AG08396 (cell line): ENCODE measurements around the gene MINPP1.
"Not testable (repeated sequence)": the region's sequence is repeated elsewhere in the genome, so short reads cannot be mapped to it uniquely, and the experiment has no call there.

Experiments used
- DNase-seq: peaks from one replicate; pipeline ENCODE4 v3.0.0; 2012; ENCODE audit warnings: low spot score, mixed read lengths

Gene MINPP1, protein sequence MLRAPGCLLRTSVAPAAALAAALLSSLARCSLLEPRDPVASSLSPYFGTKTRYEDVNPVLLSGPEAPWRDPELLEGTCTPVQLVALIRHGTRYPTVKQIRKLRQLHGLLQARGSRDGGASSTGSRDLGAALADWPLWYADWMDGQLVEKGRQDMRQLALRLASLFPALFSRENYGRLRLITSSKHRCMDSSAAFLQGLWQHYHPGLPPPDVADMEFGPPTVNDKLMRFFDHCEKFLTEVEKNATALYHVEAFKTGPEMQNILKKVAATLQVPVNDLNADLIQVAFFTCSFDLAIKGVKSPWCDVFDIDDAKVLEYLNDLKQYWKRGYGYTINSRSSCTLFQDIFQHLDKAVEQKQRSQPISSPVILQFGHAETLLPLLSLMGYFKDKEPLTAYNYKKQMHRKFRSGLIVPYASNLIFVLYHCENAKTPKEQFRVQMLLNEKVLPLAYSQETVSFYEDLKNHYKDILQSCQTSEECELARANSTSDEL

DNA sequence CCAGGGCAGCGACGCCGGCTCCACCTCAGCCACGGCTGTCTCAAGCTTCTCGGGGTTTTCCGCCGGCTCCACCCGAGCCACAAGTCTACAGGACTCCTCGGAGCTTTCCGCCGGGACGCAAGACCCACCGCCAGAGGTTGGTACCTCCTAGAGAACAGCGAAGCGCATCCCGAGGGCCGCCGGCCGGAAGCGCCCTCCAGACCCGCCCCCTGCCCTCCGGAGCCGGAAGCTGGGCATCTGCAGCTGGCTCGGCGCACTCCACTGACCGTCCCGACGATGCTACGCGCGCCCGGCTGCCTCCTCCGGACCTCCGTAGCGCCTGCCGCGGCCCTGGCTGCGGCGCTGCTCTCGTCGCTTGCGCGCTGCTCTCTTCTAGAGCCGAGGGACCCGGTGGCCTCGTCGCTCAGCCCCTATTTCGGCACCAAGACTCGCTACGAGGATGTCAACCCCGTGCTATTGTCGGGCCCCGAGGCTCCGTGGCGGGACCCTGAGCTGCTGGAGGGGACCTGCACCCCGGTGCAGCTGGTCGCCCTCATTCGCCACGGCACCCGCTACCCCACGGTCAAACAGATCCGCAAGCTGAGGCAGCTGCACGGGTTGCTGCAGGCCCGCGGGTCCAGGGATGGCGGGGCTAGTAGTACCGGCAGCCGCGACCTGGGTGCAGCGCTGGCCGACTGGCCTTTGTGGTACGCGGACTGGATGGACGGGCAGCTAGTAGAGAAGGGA is at the start of gene MINPP1:
Gene MINPP1, plus strand, starts transcription at position 254 of the 726 bp plus-strand sequence. Its CDS starts 23 bp downstream, at position 277.
- peak; percentile 94 for DNase-seq

DNA sequence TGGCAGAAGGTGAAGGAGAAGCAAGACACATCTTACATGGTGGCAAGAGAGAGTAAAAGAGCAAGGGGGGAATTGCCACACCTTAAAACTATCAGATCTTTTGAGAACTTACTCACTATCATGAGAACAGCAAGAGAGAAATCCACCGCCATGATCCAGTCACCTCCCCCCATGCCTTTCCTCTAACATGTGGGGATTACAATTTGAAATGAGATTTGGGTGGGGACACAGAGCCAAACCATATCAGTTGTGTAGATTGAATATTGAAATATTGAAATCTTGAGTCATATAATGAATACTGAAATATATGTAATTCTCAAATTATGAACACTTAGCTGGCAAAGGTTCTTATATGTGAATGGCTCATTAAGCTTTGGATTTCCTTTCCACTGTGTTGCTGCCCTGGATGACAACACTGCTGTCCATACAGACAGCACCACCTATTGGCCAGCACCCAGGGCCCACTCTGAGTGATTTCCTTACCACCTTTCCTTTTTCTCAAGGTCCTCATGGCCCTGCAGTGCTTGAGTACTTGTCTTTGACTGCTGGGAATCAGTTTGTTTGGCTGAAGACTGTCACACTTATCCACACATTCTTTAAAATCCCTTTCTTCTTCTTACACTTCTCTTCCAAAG is 48.0 kb upstream of the MINPP1 start:
- DNase-seq, result not testable (repeated sequence)

DNA sequence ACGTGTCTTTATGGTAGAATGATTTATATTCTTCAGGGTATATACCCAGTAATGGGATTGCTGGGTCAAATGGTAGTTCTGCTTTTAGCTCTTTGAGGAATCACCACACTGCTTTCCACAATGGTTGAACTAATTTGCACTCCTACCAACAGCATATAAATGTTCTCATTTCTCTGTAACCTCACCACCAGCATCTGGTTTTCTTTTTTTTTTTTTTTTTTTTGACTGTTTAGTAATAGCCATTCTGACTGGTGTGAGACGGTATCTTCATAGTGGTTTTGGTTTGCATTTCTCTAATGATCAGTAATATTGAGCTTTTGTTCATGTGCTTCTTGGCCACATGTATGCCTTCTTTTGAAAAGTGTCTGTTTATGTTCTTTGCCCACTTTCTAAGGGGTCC is 42.9 kb upstream of the MINPP1 start:
- DNase-seq, result not testable (repeated sequence)

DNA sequence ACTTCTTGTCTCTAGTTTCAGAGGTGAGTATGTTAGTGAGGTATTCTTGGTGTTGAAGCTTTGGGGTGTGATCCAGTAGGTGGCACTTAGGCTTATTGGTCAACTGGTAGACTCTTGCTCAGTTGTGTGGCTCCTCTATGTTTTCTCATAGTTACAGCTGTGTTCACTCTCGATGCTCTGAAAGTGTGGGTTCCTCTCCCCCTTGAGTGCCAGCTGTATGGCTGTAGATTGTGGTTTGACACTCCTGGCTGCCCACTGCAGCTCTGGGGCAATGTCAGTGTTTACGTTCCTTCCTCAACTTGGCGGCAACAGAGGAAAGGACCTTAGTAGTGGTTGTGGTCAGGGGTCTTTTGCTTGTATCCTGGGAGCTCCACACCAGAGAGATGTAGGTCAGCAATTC is 37.8 kb upstream of the MINPP1 start:
- not testable (repeated sequence) for DNase-seq

DNA sequence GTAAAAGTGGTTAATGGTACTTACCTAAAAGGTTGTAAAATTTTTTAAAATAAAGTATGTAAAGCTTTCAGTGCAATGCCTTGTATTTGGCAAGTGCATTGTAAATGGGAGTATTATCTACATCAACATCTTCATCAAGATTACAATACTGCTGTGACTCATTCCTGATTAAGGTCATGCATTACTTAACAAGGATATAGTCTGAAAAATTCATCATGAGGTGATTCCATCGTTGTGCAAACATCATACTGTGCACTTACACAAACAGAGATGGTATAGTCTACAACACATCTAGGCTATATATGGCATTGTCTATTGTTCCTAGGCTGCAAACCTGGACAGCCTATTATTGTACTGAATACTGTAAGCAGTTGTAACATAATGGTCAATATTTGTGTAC is 16.0 kb upstream of the MINPP1 start:
- DNase-seq, result not testable (repeated sequence)

DNA sequence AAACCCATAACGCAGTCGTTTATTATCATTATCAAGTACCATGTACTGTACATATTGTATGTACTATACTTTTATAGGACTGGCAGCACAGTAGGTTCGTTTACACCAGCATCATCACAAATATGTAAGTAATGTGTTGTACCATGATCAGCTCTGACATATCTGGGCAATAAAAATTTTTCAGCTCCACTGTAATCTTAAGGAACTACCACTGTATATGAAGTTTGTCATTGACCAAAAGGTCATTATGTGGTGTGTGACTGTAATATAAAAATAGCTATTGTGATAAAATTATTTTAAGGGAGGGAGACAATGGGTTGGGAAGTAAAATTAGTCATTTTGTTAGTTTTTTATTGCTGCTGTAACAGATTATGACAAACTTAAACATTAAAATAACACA is 14.4 kb upstream of the MINPP1 start:
- not testable (repeated sequence) for DNase-seq

DNA sequence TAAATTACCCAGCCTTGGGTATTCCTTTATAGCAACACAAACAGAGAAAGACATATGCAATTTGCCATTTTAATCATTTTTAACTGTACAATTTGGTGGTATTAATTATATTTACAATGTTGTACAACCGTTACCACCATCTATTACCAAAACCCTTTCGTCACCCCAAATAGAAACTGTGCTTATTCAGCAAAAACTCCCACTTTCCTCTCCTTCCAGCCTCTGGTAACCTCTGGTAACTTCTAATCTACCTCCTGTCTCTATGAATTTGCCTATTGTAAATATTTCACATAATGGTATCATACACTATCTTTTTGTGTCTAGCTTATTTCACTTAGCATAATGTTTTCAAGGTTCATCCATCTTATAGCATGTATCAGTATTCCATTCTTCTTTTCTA is 12.2 kb upstream of the MINPP1 start:
- DNase-seq, result not testable (repeated sequence)

DNA sequence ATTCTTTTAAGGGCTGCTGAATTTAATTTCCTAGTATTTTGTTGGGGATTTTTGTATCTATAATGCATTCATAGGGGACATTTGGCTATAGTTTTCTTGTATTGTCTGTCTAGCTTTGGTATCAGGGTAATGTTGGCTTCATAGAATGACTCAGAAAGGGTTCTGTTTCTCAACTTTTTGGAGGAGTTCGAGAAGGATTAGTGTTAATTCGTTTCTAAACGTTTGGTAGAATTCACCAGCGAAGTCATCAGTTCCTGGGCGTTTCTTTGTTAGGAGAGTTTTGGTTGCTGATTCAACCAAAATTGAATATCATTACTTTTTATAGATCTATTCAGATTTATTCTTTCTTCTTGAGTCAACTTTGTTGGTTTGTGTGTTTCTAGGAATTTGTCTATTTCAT is 9.2 kb upstream of the MINPP1 start:
- DNase-seq, result not testable (repeated sequence)

DNA sequence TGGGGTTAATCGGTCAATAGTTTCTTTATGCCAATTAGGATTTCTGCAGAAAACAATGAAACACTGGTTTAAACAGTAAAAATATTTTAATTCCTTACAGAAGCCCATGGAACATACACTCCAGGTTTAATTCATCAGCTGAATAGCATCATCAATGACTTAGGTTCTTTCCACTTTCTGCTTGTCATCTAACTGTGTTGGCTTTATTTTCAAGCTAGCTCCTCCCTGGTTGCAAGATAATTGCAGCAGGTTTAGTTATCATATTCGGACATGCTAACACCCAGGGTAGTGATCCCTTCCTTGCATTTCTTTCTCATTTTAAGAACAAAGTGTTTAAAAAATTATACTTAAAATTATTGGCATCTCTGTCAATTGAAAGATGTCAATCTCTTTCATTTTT is 7.3 kb upstream of the MINPP1 start:
- DNase-seq, result not testable (repeated sequence)

DNA sequence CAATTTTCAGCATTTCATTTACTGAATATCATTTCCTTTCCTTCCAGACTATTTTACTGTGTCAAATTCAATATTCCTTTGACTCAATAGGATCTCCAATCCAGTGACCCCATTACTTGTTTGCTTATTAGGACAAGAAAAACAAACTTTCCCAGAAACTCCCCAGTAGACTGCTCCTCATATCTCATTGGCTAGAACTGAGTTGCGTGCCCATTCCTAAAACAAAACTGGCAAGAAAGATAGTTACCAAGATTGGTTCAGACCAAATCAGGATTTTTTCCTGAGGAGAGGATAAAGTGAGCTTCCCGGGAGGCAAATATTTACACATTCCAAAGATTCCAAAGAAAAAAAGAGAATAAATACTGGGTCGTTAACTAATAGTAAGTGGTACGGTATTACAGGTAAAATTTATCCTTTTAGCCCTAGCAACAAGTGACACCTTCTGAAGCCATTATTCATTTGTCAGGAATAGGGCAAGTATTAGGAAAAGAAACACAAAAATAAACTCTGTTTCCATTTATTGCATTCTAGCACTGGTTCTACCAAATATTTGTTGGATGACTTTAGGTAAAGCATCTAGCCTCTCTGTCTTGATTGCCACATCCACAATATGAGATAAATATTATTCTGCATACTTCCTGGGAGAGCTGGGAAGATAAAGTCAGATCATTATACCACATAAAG is 6.4 kb upstream of the MINPP1 start:
- not testable (repeated sequence) for DNase-seq

DNA sequence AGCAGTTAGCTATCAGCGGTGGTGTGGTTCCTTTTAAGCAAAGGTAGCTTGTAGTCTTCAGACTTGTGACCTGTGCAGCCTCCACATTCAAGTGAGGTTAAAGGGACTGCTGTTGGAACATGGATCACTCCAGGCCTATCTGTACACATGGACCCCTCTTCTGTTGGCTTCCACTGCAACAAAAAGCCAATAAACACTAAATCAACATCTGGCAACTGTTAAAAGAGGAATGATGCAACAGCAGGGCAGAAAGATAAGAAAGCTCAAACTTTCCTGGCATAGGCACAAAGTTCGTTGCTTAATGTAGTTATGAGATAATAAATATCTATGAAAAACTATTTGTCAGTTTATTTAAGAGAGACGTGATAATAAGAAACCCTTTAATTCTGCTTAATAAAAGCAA is 4.0 kb upstream of the MINPP1 start:
- no peak for DNase-seq

DNA sequence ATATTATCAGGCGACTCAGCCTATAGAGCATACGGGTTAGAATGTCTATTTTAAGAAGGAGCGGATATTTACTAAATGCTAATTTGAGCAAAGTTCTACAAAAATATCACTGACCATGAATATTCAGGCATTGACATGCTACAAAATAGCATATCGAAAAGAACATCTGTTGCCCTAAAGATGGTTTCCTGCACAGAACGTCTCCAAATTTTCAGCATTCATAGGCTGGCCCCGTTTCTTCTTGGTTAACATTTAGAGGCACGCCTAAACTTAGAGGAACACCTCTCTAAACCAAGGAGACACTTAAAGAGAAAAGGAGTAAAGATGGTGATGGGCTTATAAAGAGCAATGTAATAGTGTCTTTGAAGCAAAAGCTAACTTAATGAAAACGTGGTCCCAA is 1.3 kb upstream of the MINPP1 start:
- no peak for DNase-seq

DNA sequence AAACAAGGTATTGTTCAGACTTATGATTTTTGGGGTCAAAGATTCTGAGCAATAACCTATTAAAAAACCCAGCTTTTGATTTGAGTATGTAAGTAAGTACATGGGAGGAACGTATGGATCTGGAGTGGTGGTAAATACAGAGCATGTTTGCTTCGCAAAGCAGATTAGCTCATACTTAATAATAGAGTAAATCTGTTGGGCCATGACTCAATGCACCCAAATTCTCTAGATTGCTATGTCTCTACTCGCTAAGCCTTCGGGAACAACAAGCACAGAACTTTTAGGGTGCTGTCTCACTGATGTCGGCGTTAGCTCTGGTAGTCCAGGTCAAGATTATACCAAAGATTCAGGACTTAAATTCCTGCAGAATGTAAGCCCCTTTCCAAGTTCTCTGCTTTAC is 807 bp upstream of the MINPP1 start:
- peak; percentile 20 for DNase-seq

DNA sequence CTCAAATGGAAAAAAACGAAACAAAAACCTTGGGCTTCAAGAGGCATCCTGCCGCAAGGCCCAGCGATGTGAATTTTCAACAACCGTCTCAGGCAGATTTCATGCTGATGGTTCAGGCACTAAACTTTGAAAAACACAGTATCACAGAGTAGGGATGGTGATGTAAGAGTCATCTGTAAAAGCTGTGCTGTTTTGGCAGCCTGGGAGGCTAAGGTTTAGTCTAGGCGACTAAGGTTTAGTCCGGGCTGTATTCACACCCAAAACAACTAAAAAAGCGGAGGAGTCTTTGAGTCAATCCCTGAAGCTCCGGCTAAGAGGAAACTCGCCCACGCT is 420 bp upstream of the MINPP1 start:
- no peak for DNase-seq

DNA sequence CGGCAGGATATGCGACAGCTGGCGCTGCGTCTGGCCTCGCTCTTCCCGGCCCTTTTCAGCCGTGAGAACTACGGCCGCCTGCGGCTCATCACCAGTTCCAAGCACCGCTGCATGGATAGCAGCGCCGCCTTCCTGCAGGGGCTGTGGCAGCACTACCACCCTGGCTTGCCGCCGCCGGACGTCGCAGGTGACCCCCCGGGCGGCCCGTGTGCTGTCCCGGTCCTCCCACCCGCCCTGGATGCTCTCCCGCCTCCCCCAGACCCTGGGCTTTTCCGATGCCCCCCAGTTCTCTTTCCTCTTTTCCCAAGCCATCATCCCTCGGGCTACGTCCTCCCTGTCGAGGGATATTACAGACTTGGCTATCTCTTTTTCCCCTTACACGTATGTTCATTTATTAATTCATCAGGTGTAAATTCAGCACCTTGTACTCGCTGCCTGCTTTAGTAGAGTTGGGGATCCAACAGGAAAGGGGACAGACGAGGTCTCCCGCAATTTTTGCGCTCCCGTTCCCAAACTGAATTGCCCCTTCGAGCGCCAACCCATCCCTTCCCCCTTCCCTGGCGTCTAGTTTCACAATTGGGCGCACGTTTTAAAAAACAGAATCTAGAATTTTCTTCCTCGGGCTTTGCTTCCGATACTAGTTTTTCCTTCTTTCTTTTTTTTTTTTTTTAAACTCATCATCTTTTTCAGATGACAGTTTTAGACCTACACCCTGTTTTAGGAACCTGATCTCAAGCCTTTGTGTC is 846 bp downstream of the MINPP1 start:
- peak; percentile 76 for DNase-seq

DNA sequence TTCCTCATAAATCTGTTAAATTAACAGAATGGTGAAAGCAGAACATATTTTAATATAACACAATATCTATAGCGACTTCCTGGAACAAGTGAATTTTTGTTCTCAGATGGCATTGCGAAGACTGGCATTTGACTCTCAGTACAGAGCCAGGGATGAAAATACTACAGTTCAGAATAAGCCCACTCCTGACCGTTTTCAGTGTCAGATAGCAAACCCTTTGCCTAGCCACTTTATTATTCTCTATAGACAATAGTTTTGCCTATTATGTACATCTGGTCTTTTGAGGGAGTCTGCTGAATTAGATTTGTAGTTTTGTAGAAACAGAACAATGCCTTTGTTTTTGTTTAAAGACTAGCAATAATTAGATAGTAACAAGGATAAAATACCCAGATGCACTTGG is 2.3 kb downstream of the MINPP1 start:
- DNase-seq, result no peak

DNA sequence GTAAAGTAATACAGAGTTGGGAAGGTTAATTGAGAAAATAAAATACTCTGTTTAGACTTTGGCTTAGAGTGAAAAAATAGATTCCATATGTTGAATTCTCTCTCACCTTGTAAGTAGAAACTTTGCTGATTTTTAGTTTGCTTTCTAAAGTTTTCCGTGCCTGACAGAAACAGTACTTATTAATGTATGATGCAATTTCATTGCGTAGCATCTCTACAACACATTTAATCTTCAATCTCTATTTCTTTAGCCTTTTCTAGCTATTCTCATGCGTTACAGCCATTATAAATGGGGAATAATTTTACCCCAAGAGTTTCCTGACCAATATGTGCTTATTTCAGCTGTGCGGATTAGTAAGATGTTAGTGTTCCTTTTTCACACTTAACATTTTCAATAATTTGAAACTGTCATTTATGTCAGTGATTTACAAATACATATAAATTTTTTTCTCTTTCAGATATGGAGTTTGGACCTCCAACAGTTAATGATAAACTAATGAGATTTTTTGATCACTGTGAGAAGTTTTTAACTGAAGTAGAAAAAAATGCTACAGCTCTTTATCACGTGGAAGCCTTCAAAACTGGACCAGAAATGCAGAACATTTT is 3.3 kb downstream of the MINPP1 start:
- DNase-seq, result no peak

DNA sequence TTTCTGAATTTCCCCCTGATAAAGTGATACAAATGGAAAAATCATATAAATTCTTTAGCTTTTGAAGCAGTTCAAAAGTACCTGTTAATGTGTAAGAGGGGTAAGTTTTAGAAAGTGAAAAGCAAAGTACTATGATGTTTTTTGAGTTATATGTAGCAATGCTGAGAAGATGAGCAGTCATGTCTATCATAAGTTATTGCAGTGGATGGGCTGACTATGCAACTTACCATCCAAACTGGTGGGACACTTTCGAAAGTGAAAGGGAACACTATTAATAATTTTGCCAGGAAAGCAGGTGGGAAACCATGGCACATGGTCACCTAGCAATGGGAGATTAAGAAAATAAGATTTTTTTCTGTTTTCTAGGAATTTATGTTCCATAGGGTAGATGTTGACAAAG is 4.1 kb downstream of the MINPP1 start:
- DNase-seq, result no peak

DNA sequence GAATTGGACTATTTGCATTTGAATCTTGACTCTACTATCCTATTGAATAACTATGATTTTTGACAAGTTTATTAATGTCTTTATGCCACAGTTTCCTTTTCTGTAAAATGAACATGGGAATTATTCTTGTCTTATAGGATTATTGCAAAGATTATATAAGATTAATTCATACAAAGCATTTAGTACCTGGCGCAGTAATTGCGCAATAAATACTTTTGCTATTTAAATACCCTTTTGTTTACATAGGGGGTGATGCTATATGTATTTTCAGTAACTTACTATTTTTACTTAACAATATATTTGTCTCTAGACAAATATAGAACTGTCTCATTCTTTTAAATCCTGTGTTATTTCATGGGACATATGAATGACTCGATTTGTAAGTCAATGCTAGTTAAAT is 5.3 kb downstream of the MINPP1 start:
- no peak for DNase-seq

DNA sequence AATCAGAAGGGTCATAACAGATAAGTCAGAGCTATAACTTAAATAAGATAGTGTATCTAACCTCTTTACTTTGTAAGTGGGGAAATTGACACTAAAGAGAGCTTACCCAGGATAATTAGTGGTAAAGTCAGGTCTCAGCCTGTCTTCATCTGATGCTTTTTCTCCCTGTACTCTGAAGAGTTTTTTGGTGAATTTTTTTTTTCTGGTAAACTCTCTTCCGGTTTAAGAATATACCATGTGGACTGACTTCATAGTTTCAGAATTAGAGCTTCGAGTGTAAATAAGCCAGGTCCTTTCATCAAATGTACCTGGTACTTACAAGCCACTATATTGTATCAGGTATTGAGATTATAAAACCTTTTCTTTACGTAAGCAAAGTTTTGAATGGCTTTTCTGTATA is 6.8 kb downstream of the MINPP1 start:
- no peak for DNase-seq

DNA sequence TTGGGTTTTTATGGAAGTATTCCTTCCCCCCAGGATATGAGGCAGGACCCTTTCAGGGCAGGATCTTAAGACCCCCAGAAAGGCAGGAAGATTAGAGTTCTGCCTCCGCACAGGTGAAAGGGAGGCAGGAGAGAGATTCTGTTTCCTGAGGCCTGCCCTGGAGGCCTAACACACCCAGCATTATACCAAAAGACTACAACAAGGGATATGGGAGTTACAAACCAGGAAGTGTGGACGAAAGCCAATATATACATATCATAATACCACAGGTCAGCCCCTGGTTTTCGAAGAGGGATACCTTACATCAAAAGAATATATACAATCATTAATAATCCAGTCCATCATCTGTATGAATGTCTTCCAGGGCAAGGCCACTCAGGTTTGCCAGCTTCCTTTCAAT is 14.2 kb downstream of the MINPP1 start:
- no peak for DNase-seq
